Measurements from ENCODE around the gene NFE2L1. TPM values are rescaled to one million over a fixed set of nuclear protein-coding genes. Genes with fewer than 3 reads are reported as not detected.
"Not testable (repeated sequence)": the region's sequence is repeated elsewhere in the genome, so short reads cannot be mapped to it uniquely, and the experiment has no call there.

The NFE2L1 gene
- total RNA-seq, 6 experiments from 2014 or later: 63.1 to 156 (median 117) TPM

DNA sequence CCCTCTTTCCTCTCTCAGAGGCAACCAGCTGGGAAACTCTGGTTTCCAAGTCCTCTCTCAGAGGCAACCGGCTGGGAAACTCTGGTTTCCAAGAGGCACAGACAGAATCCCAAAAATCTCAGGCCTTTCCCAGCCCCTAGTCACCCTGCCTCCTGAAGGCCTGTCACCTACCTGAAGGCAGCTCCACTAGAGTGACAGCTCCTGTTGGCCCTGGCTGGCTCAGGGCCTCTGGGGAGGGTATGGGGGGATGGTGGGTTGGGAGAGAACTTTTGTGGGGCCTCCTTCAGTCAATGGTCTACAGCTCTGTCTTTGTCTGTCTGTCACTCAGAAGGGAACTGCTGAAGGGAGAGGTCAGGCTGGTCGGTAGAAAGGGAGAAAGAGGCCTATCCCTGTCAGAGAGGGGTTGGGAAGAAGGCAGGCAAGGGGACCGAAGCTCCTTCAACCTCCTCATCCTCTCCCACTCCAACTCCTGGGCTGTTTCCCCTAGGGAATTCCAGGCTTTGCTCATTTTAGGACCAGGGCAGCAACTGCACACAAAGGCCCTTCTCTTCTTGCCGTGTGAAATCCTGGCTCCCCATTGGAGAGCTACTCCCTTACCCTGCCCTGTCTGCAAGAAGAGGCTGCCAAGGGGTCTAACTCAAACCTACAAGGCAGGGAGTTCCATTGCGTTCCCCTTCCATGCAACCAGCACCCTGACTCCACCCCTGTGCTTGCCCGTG lies 34.1 kb upstream of the NFE2L1 start:
- Histone ChIP-seq H3K27ac (no peak overlapping the region), H3K36me3 (no peaks in the 10 kb centered on the region), H3K4me1 (peaks cover 0 to 11% (median 0%) of the 10 kb centered on the region in 4 donors), H3K27me3 (peaks cover 0 to 10% of the 10 kb centered on the region in 2 donors), H3K4me3 (no peak overlapping the region), H3K9me3 (no peaks in the 10 kb centered on the region)
- 93% methylated on average over 2 of the region's 6 CpGs for WGBS (ENCODE audit: insufficient coverage, low coverage, low lambda C conversion rate, missing lambda C conversion rate)
- intact Hi-C loops (cut with DNase I): loop anchor here (10.0 kb wide), 1 partner anchor 169 kb away; the partner anchor contains the start of gene SCRN2 (in 2 of the 2)
- ATAC-seq (no peak), DNase-seq (peak in 1 of 3 donors; percentile 15)
- TF ChIP-seq POLR2A (IDR thresholded peaks at IDR 0.05): no peak

DNA sequence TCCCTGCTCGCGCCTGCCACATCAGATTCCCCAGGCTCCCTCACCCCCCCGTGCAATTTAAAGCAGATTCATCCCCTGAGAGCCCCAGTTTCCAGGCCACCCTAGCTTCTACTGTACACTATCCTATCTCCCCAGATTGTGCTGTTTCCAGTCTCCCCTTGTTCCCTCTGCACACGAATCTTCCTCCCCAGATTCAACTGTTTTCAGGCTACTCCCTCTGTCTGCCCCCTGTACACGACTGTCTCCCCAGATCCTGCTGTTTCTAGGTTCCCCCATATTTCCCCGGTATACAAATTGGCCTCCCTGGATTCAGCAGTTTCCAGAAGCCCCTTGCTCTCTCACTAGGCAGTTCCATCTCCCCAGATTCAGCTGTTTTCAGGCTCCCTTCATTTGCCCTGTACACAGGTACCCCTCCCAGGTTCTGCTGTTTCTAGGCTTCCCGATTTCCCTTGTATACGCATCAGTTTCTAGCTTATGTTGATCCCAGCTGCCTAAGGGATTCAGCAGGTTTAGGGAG lies 33.5 kb upstream of the NFE2L1 start:
- WGBS (ENCODE audit: insufficient coverage, low coverage, low lambda C conversion rate, missing lambda C conversion rate): 75% methylated on average over 8 of the region's 8 CpGs
- intact Hi-C loops (cut with DNase I): loop anchor here (10.0 kb wide), 1 partner anchor 170 kb away; the partner anchor contains the start of gene SCRN2 (in 2 of the 2)
- Histone ChIP-seq H3K9me3 (no peaks in the 10 kb centered on the region), H3K4me1 (peaks cover 0 to 11% (median 0%) of the 10 kb centered on the region in 4 donors), H3K27me3 (peaks cover 0 to 10% of the 10 kb centered on the region in 2 donors), H3K36me3 (no peaks in the 10 kb centered on the region), H3K27ac (no peak overlapping the region), H3K4me3 (no peak overlapping the region)
- DNase-seq (no peak), ATAC-seq (no peak)
- TF ChIP-seq, protein P1, sequence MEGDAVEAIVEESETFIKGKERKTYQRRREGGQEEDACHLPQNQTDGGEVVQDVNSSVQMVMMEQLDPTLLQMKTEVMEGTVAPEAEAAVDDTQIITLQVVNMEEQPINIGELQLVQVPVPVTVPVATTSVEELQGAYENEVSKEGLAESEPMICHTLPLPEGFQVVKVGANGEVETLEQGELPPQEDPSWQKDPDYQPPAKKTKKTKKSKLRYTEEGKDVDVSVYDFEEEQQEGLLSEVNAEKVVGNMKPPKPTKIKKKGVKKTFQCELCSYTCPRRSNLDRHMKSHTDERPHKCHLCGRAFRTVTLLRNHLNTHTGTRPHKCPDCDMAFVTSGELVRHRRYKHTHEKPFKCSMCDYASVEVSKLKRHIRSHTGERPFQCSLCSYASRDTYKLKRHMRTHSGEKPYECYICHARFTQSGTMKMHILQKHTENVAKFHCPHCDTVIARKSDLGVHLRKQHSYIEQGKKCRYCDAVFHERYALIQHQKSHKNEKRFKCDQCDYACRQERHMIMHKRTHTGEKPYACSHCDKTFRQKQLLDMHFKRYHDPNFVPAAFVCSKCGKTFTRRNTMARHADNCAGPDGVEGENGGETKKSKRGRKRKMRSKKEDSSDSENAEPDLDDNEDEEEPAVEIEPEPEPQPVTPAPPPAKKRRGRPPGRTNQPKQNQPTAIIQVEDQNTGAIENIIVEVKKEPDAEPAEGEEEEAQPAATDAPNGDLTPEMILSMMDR (IDR thresholded peaks at IDR 0.05): no peak
- TF ChIP-seq POLR2A (IDR thresholded peaks at IDR 0.05): no peak

DNA sequence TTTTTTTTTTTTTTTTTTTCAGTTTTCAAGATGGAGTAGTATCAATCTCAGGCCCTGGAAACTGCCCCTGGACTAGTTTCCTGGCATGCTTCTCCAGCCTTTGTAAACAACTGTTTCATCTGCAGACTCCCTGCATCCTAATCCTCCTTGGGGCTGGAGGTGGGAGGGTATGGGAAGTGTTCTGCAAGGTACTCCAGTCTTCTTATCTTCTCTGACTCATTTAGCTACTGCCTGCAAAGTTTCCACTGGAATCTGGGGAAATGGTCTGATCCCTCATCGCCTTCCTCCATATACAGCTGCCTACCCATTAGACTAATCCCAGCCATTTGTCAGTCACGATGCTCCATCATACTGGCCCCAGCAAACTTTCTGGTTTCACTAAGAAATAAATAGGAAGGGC lies 32.0 kb upstream of the NFE2L1 start:
- H3K4me1 ChIP-seq: peaks cover 0 to 11% (median 0%) of the 10 kb centered on the region in 4 donors
- DNase-seq (no peak), ATAC-seq (no peak)
- TF ChIP-seq POLR2A (IDR thresholded peaks at IDR 0.05): no peak
- TF ChIP-seq, protein P1 (IDR thresholded peaks at IDR 0.05): no peak
- intact Hi-C loops (cut with DNase I): loop anchor here (10.0 kb wide), 1 partner anchor 171 kb away; the partner anchor contains the start of gene SCRN2 (in 2 of the 2)
- WGBS (ENCODE audit: insufficient coverage, low coverage, low lambda C conversion rate, missing lambda C conversion rate): 68% methylated on average over 2 of the region's 2 CpGs
- no peak overlapping the region for H3K4me3 ChIP-seq
- no peaks in the 10 kb centered on the region for H3K9me3 ChIP-seq
- H3K36me3 ChIP-seq: no peaks in the 10 kb centered on the region
- no peak overlapping the region for H3K27ac ChIP-seq
- H3K27me3 ChIP-seq: peaks cover 0 to 10% of the 10 kb centered on the region in 2 donors

DNA sequence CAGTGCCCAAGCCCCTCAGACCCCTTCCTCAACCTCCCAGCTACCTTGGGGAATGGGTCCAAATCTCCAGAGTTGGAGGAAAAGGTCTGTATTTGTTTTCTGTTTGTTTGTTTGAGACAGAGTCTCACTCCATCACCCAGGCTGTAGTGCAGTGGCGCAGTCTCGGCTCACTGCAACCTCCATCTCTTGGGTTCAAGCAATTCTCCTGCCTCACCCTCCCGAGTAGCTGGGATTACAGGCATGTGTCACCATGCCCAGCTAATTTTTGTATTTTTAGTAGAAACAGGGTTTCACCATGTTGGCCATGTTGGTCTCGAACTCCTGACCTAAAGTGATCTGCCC lies 30.4 kb upstream of the NFE2L1 start:
- not testable (repeated sequence) for H3K4me1 ChIP-seq, H3K36me3 ChIP-seq, ATAC-seq, H3K9me3 ChIP-seq, H3K27me3 ChIP-seq, H3K27ac ChIP-seq, H3K4me3 ChIP-seq
- peak in 1 of 3 donors; percentile 15 for DNase-seq
- WGBS (ENCODE audit: insufficient coverage, low coverage, low lambda C conversion rate, missing lambda C conversion rate): 67% methylated on average over 3 of the region's 4 CpGs
- intact Hi-C loops (cut with DNase I): loop anchor here (10.0 kb wide), 1 partner anchor 173 kb away; the partner anchor contains the start of gene SCRN2 (in 2 of the 2)

DNA sequence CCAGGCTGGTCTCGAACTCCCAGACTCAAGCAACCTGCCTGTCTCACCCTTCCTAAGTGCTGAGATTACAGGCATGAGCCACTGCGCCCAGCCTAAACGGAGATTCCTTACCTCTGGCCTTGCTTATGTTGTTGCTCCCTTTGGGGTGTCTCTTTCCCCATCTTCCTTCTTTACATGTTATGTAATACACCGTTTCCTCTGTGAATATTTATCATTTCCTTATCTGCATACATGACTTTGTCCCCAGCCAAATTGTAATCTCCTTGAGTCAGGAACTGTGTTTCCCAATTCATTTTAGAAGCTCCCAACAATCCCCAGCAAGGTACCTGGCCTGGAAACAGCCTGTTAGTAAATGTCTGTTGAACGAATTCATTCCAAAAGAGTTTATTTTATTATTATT lies 26.2 kb upstream of the NFE2L1 start:
- intact Hi-C loops (cut with DNase I): no loop called here
- TF ChIP-seq POLR2A (IDR thresholded peaks at IDR 0.05): no peak
- TF ChIP-seq, protein P1 (IDR thresholded peaks at IDR 0.05): no peak
- Histone ChIP-seq H3K36me3 (no peaks in the 10 kb centered on the region), H3K9me3 (no peaks in the 10 kb centered on the region), H3K27me3 (no peaks in the 10 kb centered on the region), H3K27ac (no peak overlapping the region), H3K4me1 (peaks cover 0 to 33% (median 15%) of the 10 kb centered on the region in 4 donors), H3K4me3 (no peak overlapping the region)
- WGBS (ENCODE audit: insufficient coverage, low coverage, low lambda C conversion rate, missing lambda C conversion rate): 62% methylated on average over 5 of the region's 5 CpGs
- ATAC-seq (no peak), DNase-seq (peak in 1 of 3 donors; percentile 19)

Measured in right lobe of liver (tissue), 6 donors.